NCI-H1930 (cell line): Measurements from ENCODE around the gene CRAMP1.

ENCODE experiments used
- DNase-seq, 2 experiments: peaks; one replicate each; lab custom pipeline; 2025; lab: John Stamatoyannopoulos, UW

The CRAMP1 gene

DNA sequence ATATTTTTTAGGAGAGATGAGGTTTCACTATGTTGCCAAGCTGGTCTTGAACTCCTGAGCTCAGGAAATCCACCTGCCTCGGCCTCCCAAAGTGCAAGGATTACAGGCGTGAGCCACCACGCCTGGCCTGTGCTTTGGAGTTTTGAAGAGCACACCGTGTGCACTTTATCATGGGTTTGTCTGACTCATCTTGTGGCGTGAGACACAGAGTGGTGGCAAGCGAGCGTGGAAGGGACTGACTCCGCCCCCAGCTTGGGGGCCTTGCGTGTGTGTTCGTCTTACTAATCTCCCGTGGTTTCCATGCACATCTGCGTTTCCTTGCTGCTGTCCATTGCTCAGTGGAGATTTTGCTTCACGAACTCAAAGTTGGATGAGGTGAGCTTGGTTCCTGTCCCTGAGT is 22.9 kb downstream of the CRAMP1 start:
- DNase-seq = no peak

- DNase-seq = no peak
These were observed 25.4 kb downstream of the CRAMP1 start for GRCh38 chr16:1637526-1637925.

- DNase-seq = no peak
These were observed 26.6 kb downstream of the CRAMP1 start for GRCh38 chr16:1638757-1639156.

DNA sequence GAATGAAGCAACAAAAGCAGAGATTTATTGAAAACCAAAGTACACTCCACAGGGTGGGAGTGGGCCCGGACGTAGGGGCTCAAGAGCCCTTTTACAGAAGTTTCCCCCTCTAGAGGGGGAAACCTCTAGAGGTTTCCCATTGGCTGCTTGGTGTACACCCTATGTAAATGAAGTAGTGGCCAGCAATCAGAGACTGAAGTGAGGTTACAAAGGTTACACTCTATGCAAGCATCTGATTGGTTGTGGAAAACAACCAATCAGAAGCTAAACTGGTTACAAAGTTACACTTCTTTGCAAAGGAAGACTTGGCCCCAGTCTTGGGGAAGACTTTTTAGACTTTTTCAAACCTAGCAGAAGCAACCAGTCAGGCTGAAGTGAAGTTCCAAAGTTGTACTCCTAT is 27.1 kb downstream of the CRAMP1 start:
- DNase-seq = no peak

- DNase-seq = no peak
These were observed 27.7 kb downstream of the CRAMP1 start for GRCh38 chr16:1639860-1640259.

GRCh38 chr16:1640261-1640941 is 28.2 kb downstream of the CRAMP1 start:
- no peak for DNase-seq

DNA sequence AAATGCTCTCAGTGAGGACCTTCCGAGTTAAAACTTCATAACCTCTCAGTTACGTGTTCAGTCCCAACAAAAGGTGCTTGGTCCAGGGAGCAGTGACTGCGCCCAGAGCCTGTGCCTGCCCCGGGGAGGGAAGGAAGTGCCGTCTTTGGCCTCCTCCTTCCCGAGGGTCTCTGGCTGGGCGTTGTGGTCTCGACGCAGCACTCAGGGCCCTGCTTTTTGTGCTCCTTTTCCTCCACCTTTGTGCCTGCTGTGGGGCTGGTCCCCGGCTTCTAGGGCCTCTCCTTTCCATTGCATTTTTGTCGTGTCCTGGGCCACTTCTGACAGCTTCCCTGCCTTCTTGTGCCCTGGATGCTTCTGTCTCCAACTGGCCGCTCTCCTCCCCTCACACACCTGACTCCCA is 29.1 kb downstream of the CRAMP1 start:
- DNase-seq = no peak

DNA sequence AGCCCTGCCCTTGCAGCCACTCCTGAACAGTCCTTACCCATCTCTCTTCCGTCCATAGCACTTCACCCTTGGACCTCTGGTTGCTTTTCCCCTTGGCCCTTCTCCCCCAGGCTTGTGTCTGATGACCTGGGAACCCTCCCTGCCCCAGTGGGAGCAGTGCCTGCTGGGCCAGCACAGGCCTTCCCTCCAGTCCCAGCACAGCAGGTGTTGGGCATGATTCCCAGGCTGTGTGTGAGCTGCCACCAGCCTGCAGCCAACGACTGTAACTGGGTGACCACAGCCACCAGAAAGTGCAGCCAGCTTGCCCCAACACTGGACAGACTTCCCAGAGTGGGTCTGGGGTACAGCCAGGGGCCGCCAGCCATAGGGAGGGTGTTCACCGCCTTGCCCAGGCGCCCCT is 30.0 kb downstream of the CRAMP1 start:
- no peak for DNase-seq

DNA sequence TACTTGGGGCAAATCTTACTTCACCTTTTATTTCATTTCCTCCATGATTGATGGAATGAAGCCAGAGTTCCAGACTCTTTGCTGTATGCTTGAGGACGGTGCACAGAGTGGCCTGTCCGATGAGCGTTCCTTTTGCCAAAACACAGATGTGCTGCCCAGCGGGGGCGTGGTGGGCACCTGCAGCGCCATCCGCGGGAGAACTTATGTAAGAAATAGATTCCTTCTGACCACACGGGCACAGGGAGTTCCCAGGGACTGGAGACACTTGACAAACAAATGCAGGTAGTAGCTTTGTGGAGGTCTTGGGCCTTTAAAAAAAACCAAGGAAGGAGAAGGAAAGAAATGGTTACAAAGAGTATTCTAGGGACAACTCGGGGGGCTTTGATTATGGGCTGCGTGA is 30.6 kb downstream of the CRAMP1 start:
- DNase-seq = no peak

- no peak for DNase-seq
These were observed 31.4 kb downstream of the CRAMP1 start for GRCh38 chr16:1643521-1643920.

DNA sequence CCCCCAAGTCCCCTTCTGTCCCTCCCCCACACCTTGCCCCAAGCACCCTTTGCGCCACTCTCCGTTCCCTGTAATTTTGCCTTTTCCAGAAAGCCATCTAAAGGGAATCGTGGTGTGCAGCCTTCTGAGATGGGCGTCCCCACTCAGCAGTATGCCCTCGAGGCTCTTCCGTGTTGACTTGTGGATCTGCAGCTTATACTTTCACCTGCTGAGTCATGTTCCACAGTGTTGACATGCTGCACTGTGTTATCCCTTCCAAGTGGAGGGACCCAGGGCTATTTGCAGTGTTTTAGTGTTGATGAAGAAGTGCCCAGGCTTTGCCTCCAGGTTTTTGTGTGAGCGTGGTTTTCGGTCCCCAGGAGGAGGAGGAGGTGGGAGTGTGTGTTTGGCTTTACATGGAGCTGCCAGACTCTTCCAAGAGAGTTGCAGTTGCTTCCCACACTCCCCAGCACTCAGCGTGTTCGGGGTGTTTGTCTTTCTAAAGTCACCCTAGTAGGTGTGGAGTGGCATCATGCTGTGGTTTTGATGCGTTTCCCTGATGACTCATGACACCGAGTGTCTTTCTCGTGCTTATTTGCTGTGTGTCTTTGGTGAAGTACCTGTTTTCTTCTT is 33.9 kb downstream of the CRAMP1 start:
- DNase-seq = no peak

GRCh38 chr16:1647856-1648255 is 35.7 kb downstream of the CRAMP1 start:
- DNase-seq = no peak

- no peak for DNase-seq
These were observed 38.0 kb downstream of the CRAMP1 start for GRCh38 chr16:1650131-1650530.

DNA sequence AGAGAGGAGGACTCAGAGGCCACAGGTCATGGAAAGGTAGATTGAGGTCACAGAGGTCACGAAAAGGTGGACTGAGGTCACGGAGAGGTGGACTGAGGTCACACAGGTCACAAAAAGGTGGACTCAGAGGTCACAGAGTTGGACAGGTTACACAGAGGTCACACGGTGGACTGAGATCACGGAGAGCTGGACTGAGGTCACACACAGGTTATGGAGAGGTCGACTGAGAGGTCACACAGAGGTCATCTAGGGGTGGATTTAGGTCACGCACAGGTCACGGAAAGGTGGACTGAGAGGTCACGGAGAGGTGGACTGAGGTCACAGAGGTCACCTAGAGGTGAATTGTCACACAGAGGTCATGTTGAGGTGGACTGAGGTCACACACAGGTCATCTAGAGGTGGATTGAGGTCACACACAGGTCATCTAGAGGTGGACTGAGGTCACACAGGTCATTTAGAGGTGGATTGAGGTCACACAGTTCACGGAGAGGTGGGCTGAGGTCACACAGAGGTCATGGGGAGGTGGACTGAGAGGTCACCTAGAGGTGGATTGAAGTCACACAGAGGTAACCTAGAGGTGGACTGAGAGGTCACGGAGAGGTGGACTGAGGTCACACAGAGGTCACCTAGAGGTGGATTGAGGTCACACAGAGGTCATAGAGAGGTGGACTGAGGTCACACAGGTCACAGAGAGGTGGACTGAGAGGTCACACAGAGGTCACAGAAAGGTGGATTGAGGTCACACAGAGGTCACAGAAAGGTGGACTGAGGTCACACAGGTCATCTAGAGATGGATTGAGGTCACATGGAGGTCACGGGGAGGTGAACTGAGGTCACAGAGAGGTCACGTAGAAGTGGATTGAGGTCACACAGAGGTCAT is 39.2 kb downstream of the CRAMP1 start:
- no peak for DNase-seq

DNA sequence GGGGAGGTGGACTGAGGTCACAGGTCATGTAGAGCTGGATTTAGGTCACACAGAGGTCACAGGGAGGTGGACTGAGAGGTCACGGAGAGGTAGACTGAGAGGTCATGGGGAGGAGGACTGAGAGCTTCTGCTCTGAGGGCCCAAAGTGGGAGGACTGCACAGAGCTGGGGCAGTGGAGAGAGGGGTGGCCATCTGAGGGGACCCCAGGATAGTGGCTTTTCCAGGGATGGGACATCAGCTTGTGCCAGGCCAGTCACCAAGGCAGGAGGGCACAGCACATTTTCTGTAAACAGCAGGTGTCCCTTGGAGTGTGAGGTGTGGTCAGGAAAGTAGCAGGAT is 39.8 kb downstream of the CRAMP1 start:
- no peak for DNase-seq

GRCh38 chr16:1653023-1653422 is 40.9 kb downstream of the CRAMP1 start:
- no peak for DNase-seq

GRCh38 chr16:1654505-1655268 is 42.5 kb downstream of the CRAMP1 start:
- DNase-seq = no peak

- DNase-seq = no peak
These were observed 43.2 kb downstream of the CRAMP1 start for GRCh38 chr16:1655269-1655807.

DNA sequence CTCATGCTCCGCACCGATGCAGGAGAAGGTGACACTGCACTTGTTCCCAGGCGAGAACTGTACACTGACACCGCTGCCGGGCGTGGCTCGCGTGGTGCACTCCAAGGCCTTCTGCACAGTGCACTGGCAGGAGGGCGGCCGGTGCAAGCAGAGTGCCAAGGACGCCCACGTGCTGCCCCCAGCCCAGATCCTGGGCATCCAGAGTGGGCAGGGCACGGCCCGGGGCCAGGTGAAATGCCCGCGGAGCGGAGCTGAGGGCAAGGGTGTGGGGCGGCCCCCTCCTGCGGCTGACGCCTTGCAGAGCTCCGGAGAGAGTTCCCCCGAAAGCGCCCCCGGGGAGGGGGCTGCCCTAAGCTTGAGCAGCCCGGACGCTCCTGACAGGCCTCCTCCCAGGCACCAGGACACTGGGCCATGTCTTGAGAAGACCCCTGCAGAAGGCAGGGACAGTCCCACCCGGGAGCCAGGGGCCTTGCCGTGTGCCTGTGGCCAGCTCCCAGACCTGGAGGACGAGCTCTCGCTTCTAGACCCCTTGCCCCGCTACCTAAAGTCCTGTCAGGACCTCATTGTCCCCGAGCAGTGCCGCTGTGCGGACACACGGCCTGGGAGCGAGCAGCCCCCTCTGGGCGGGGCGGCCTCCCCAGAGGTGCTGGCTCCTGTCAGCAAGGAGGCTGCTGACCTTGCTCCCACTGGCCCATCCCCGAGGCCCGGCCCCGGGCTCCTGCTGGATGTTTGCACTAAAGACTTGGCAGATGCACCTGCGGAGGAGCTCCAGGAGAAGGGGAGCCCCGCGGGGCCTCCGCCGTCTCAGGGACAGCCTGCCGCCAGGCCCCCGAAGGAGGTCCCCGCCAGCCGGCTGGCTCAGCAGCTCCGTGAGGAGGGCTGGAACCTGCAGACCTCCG is 44.0 kb downstream of the CRAMP1 start:
- DNase-seq = no peak

- DNase-seq = no peak
These were observed 44.9 kb downstream of the CRAMP1 start for GRCh38 chr16:1656808-1657617.
